H1 (cell line): ENCODE results near the gene EXOC2. TPM values are rescaled to one million over a fixed set of nuclear protein-coding genes. Genes with fewer than 3 reads are reported as not detected.

Experiments
- CTCF ChIA-PET: fragments of 300-600 bp; sonication (Branson Sonifier 250); formaldehyde crosslinking; loops from one replicate; lab custom pipeline; 2021; ENCODE audit not compliant: partially characterized antibody; lab: Charles Lee
- POLR2A ChIA-PET: fragments of 300-600 bp; sonication (Branson Sonifier 250); formaldehyde crosslinking; loops from one replicate; lab custom pipeline; 2021; ENCODE audit warnings: inconsistent platforms; ENCODE audit not compliant: partially characterized antibody; lab: Charles Lee
- DNase-seq, 2 experiments: peaks; one replicate each; pipeline versions ENCODE4 v3.0.0 to v3.0.0-alpha.2; 2010 to 2022; ENCODE audit warnings: low spot score in 2 of 2, low read depth in 1 of 2, mixed read lengths in 1 of 2
- FAIRE-seq: peaks from 2 replicates; lab custom pipeline; 2011; peaks lifted over from hg19 to GRCh38; lab: Jason Lieb, UNC
- H2AFZ ChIP-seq: 2 replicates; pipeline ENCODE4 v1.8.1; 2012; ENCODE audit warnings: low read length, inconsistent platforms
- H2AK5ac ChIP-seq: 2 replicates; pipeline ENCODE4 v1.6.1; 2013; ENCODE audit warnings: low read depth, low read length
- H2BK120ac ChIP-seq: replicated peaks from 2 replicates; pipeline ENCODE3; 2013; ENCODE audit warnings: low read depth, low read length, inconsistent platforms
- H2BK12ac ChIP-seq: 2 replicates; pipeline ENCODE4 v1.6.1; 2013; ENCODE audit warnings: low read depth, low read length
- H2BK15ac ChIP-seq: 2 replicates; pipeline ENCODE4 v1.6.1; 2013; ENCODE audit warnings: low read length
- H2BK20ac ChIP-seq: 2 replicates; pipeline ENCODE4 v1.6.1; 2013; ENCODE audit warnings: low read length
- H2BK5ac ChIP-seq: 2 replicates; pipeline ENCODE4 v1.6.1; 2013; ENCODE audit warnings: low read depth, low read length
- H3K14ac ChIP-seq: 2 replicates; pipeline ENCODE4 v1.6.1; 2013; ENCODE audit warnings: inconsistent platforms; ENCODE audit not compliant: insufficient read length
- H3K18ac ChIP-seq: 2 replicates; pipeline ENCODE4 v1.6.1; 2013; ENCODE audit warnings: low read length; ENCODE audit errors: extremely low read depth
- H3K23ac ChIP-seq: 2 replicates; pipeline ENCODE4 v1.6.1; 2013; ENCODE audit warnings: inconsistent platforms; ENCODE audit not compliant: insufficient read length
- H3K23me2 ChIP-seq: 2 replicates; pipeline ENCODE4 v1.6.1; 2013; ENCODE audit warnings: low read depth, low read length
- H3K27ac ChIP-seq: 2 replicates; pipeline ENCODE4 v1.6.1; 2011; ENCODE audit warnings: low read depth, low read length, inconsistent platforms
- H3K27me3 ChIP-seq, 4 experiments: replicated peaks in 1 of 4; 1 replicate in 1 of 4; 2 replicates in 3 of 4; pipeline versions ENCODE4 v1.6.1 to v1.8.1; 2011 to 2013; ENCODE audit warnings: low read length in 3 of 4, mild to moderate bottlenecking in 3 of 4, inconsistent platforms in 2 of 4, mixed read lengths in 2 of 4, moderate library complexity in 1 of 4; ENCODE audit not compliant: control insufficient read depth in 3 of 4, insufficient read depth in 3 of 4; ENCODE audit errors: extremely low read depth in 1 of 4
- H3K36me3 ChIP-seq, 4 experiments: 2 replicates each; pipeline versions ENCODE4 v1.6.1 to v1.8.1; 2011 to 2013; ENCODE audit warnings: mild to moderate bottlenecking in 4 of 4, low read length in 3 of 4, moderate library complexity in 2 of 4, control low read depth in 1 of 4, inconsistent platforms in 1 of 4; ENCODE audit not compliant: insufficient read depth in 4 of 4, control insufficient read depth in 2 of 4
- H3K4ac ChIP-seq: replicated peaks from 2 replicates; pipeline ENCODE3; 2013; ENCODE audit warnings: low read length, low read depth, mixed read lengths, inconsistent platforms; ENCODE audit not compliant: insufficient read length
- H3K4me1 ChIP-seq, 4 experiments: replicated peaks in 1 of 4; 1 replicate in 1 of 4; 2 replicates in 3 of 4; pipeline versions ENCODE4 v1.6.1 to v1.8.1; 2011 to 2013; ENCODE audit warnings: low read length in 3 of 4, inconsistent platforms in 2 of 4, mixed read lengths in 1 of 4; ENCODE audit not compliant: insufficient read depth in 4 of 4, control insufficient read depth in 3 of 4
- H3K4me2 ChIP-seq, 2 experiments: 2 replicates each; pipeline versions ENCODE4 v1.6.1 to v1.8.1; 2011 to 2013; ENCODE audit warnings: low read depth in 2 of 2, low read length in 2 of 2, control low read depth in 1 of 2, inconsistent platforms in 1 of 2, mild to moderate bottlenecking in 1 of 2; ENCODE audit not compliant: insufficient read depth in 1 of 2
- H3K4me3 ChIP-seq, 4 experiments: fragments of 200-600, 300-600 bp in 1 of 4; sonication (generic), shearing (Covaris generic), sonication (Bioruptor Twin) in 1 of 4; 2 replicates each; pipeline versions ENCODE4 v1.5.1 to v1.8.1; 2011 to 2016; ENCODE audit warnings: low read length in 4 of 4, low read depth in 3 of 4, control low read depth in 2 of 4, inconsistent platforms in 2 of 4, mild to moderate bottlenecking in 2 of 4, mixed read lengths in 1 of 4, moderate library complexity in 1 of 4; ENCODE audit not compliant: insufficient read depth in 2 of 4; ENCODE audit errors: extremely low read depth in 1 of 4
- H3K56ac ChIP-seq: replicated peaks from 2 replicates; pipeline ENCODE3; 2013; ENCODE audit warnings: low read depth, mild to moderate bottlenecking, mixed read lengths, low read length, inconsistent platforms; ENCODE audit not compliant: insufficient read length
- H3K79me1 ChIP-seq: 2 replicates; pipeline ENCODE4 v1.6.1; 2013; ENCODE audit warnings: low read depth, low read length, control low read depth
- H3K79me2 ChIP-seq, 2 experiments: 2 replicates each; pipeline versions ENCODE4 v1.6.1 to v1.8.1; 2012 to 2013; ENCODE audit warnings: low read length in 2 of 2, mild to moderate bottlenecking in 2 of 2, inconsistent platforms in 1 of 2; ENCODE audit not compliant: insufficient read depth in 2 of 2, control insufficient read depth in 1 of 2
- H3K9ac ChIP-seq, 4 experiments: replicated peaks in 1 of 4; 1 replicate in 1 of 4; 2 replicates in 3 of 4; pipeline versions ENCODE4 v1.6.1 to v1.8.1; 2011 to 2013; ENCODE audit warnings: low read depth in 3 of 4, low read length in 3 of 4, control low read depth in 2 of 4, mild to moderate bottlenecking in 2 of 4, moderate library complexity in 2 of 4, inconsistent platforms in 1 of 4; ENCODE audit errors: extremely low read depth in 1 of 4
- H3K9me3 ChIP-seq, 2 experiments: 2 replicates each; pipeline versions ENCODE4 v1.6.1 to v1.8.1; 2012 to 2013; ENCODE audit warnings: mild to moderate bottlenecking in 2 of 2, moderate library complexity in 2 of 2, control low read depth in 1 of 2, inconsistent platforms in 1 of 2, low read depth in 1 of 2, low read length in 1 of 2, mixed read lengths in 1 of 2; ENCODE audit not compliant: insufficient read depth in 2 of 2
- H4K20me1 ChIP-seq, 2 experiments: replicated peaks in 1 of 2; 2 replicates each; pipeline versions ENCODE3 to v1.8.1; 2011 to 2013; ENCODE audit warnings: inconsistent platforms in 2 of 2, low read length in 2 of 2, mild to moderate bottlenecking in 1 of 2; ENCODE audit not compliant: insufficient read depth in 2 of 2, control insufficient read depth in 1 of 2
- H4K5ac ChIP-seq: 2 replicates; pipeline ENCODE4 v1.6.1; 2013; ENCODE audit warnings: low read length, low read depth, mixed read lengths, inconsistent platforms; ENCODE audit not compliant: insufficient read length
- H4K8ac ChIP-seq: 2 replicates; pipeline ENCODE4 v1.8.0; 2013; ENCODE audit warnings: mild to moderate bottlenecking, moderate library complexity, low read length, inconsistent platforms; ENCODE audit not compliant: insufficient read depth; ENCODE audit errors: extremely low read depth
- H4K91ac ChIP-seq: replicated peaks from 2 replicates; pipeline ENCODE3; 2013; ENCODE audit warnings: low read length, mixed read lengths, inconsistent platforms; ENCODE audit not compliant: insufficient read length
- NRF1 ChIP-seq: IDR thresholded peaks from 2 replicates; pipeline ENCODE4 v1.6.1; 2011; ENCODE audit warnings: mild to moderate bottlenecking, low read depth, low read length, improper control_type of control experiment
- WGBS, 2 experiments: shearing (Covaris generic) in 1 of 2; methylation state at CpG; one replicate each; pipeline versions ENCODE4 v1.1.6 to v1.1.7; 2013 to 2015; ENCODE audit warnings: low lambda C conversion rate in 2 of 2, mixed read lengths in 2 of 2, inconsistent platforms in 1 of 2, low coverage in 1 of 2, missing lambda C conversion rate in 1 of 2; ENCODE audit not compliant: insufficient replicate concordance in 2 of 2, insufficient coverage in 1 of 2, insufficient read length in 1 of 2; ENCODE audit errors: extremely low coverage in 1 of 2, missing lambda C conversion rate in 1 of 2; 5-methylcytosine and 5-hydroxymethylcytosine counted together
- polyA plus RNA-seq, 7 experiments: library from polyadenylated mRNA; depleted of rRNA in 3 of 7; stranded (reverse) in 5 of 7; unstranded in 2 of 7; fragments of >200 nt in 5 of 7; fragments of 200-250 nt in 2 of 7; gene quantifications; 1 replicate in 5 of 7; 2 replicates in 1 of 7; 4 replicates in 1 of 7; pipeline versions ENCODE4 v1.2.1 to v1.2.3, GENCODE V29; 2011 to 2013; ENCODE audit warnings: missing spikeins in 2 of 7, mixed read lengths in 2 of 7
- total RNA-seq: library from RNA; stranded (reverse); fragmentation: NEBNext Ultra II Directional; extraction: Animal tissue kit (Norgen Biotek cat#: 25700); gene quantifications from 2 replicates; pipeline ENCODE4 v1.2.1, GENCODE V29; 2021

EXOC2 gene
- total and polyA plus RNA-seq, 2 of the 8 experiments (the other 6 are each of a cell fraction or from before 2014, with no cell fraction given), result 25.5 to 44.4 TPM

GRCh38 chr6:658244-658643 is 34.7 kb downstream of the EXOC2 start:
- H3K4me3 ChIP-seq, result no peak overlapping the region
- peaks cover 0 to 72% of the 10 kb centered on the region in 2 experiments; a peak in 3 of 4 replicates for H3K79me2 ChIP-seq
- H3K4me2 ChIP-seq, result no peak overlapping the region
- no peak overlapping the region for H3K27ac ChIP-seq
- DNase-seq (no peak), FAIRE-seq (no peak)
- no peaks in the 10 kb centered on the region for H4K20me1 ChIP-seq
- no peak overlapping the region for H2BK120ac ChIP-seq
- H4K91ac ChIP-seq, result no peak overlapping the region
- H2BK15ac ChIP-seq, result no peak overlapping the region
- no peak overlapping the region for H2AK5ac ChIP-seq
- no peaks in the 10 kb centered on the region for H3K23me2 ChIP-seq
- no peak overlapping the region for H4K5ac ChIP-seq
- H3K14ac ChIP-seq, result no peak overlapping the region
- no peak overlapping the region for H3K4ac ChIP-seq
- no peak overlapping the region for H4K8ac ChIP-seq
- POLR2A ChIA-PET, result interaction anchor here (1.5 kb wide), 1 partner anchor 23 kb away, joined by 3 read pairs; no protein-coding TSS in a partner anchor
- no peak overlapping the region for H3K23ac ChIP-seq
- no peak overlapping the region for H2BK12ac ChIP-seq
- peaks cover 6 to 32% (median 13%) of the 10 kb centered on the region in 4 experiments for H3K4me1 ChIP-seq
- TF ChIP-seq NRF1, result no peak
- no peak overlapping the region for H2BK20ac ChIP-seq
- no peak overlapping the region for H2AFZ ChIP-seq
- H3K27me3 ChIP-seq, result no peaks in the 10 kb centered on the region
- H3K79me1 ChIP-seq, result 0 out of 2 replicates have a peak, but pooled peaks cover 4% of the 10 kb centered on the region
- no peak overlapping the region for H2BK5ac ChIP-seq
- CTCF ChIA-PET, result interaction anchor here (0.6 to 3.5 kb wide), 8 partner anchors 11 to 124 kb away, joined by 3 to 24 read pairs (median 4); no protein-coding TSS in a partner anchor
- 90% methylated on average over 2 of the region's 2 CpGs; no CpG with 5 or more reads in 1 of the 2 experiments for WGBS, 2 experiments
- H3K9ac ChIP-seq, result no peak overlapping the region
- no peaks in the 10 kb centered on the region; a peak in 1 of 4 replicates for H3K9me3 ChIP-seq
- no peak overlapping the region for H3K18ac ChIP-seq
- peaks cover 0 to 7% (median 0%) of the 10 kb centered on the region in 4 experiments; a peak in 3 of 8 replicates for H3K36me3 ChIP-seq
- H3K56ac ChIP-seq, result no peak overlapping the region
